ENCODE data around the gene CAB39L. TPM values are rescaled to one million over a fixed set of nuclear protein-coding genes. Genes with fewer than 3 reads are reported as not detected.

Gene CAB39L
- total RNA-seq, 1 donor from 2014 or later, result 13.2 TPM

DNA sequence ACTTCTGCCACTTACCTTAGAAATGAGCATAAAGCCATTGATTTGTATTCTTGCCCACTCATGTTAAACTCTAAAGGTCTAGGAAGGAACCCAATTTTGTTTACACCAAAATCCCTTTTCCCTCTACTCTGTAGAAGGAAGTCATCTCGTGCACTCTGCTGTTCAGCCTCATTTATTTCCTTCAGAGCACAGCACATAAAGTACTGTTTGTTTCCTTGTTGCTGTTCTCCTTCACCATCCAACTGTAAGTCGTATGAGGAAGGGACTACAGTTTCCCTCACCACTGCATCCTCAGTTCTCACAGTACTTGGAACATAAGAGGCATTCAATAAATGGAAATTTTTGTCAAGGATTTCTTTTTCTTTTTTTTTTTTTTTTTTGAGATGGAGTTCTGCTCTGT is 171.6 kb downstream of the CAB39L start:
- Histone ChIP-seq H3K36me3 (ENCODE audit: insufficient read depth, low read length) (no peaks in the 10 kb centered on the region), H3K4me1 (ENCODE audit: insufficient read depth, low read length) (no peaks in the 10 kb centered on the region), H3K4me3 (ENCODE audit: insufficient read depth, low read depth, low read length) (no peak overlapping the region), H3K27me3 (ENCODE audit: insufficient read depth, low read length) (no peaks in the 10 kb centered on the region), H3K79me2 (ENCODE audit: insufficient read depth, low read length) (no peaks in the 10 kb centered on the region), H3K4me2 (ENCODE audit: low read length) (no peak overlapping the region), H4K20me1 (ENCODE audit: insufficient read depth, low read length) (no peaks in the 10 kb centered on the region), H3K9ac (ENCODE audit: low read length) (no peak overlapping the region), H2AFZ (ENCODE audit: low read depth, low read length) (no peak overlapping the region), H3K27ac (ENCODE audit: low read depth, low read length) (no peak overlapping the region), H3K9me3 (ENCODE audit: insufficient read depth, low read depth, low read length) (no peaks in the 10 kb centered on the region)
- FAIRE-seq, result no peak
- no peak overlapping the region for H3K4me3 Mint-ChIP-seq (ENCODE audit: unreplicated experiment)
- no peaks in the 10 kb centered on the region for H3K4me1 Mint-ChIP-seq (ENCODE audit: low read depth, unreplicated experiment)
- no peak for TF ChIP-seq EZH2 (IDR thresholded peaks at IDR 0.05; ENCODE audit: insufficient read depth, low read length)
- H3K27ac Mint-ChIP-seq (ENCODE audit: unreplicated experiment), result no peak overlapping the region
- no peaks in the 10 kb centered on the region for H3K9me3 Mint-ChIP-seq (ENCODE audit: unreplicated experiment)
- peaks cover 5% of the 10 kb centered on the region for H3K36me3 Mint-ChIP-seq (ENCODE audit: low read depth, unreplicated experiment)
- no peaks in the 10 kb centered on the region for H3K27me3 Mint-ChIP-seq (ENCODE audit: low read depth, unreplicated experiment)
- no peak for DNase-seq (ENCODE audit: low read depth)

DNA sequence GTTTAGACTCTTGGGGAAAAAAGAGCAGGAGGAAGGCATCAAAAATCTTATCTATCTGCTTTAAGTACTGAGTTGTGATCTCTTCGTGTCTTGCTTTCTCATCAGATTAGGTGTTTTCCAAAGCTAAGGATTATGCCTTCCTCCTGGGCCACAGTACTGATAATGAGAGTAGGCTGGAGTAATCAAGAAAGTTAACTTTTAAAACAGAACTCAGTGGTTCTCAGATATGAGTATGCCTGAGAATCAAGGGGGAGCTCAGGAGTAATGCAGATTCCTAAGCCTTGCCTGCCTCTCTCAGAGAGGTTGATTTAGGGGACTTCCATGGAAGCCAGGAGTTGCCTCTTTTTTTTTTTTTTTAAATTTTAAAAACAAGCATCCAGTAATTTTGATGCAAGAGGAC is 172.6 kb downstream of the CAB39L start:
- no peaks in the 10 kb centered on the region for H4K20me1 ChIP-seq (ENCODE audit: insufficient read depth, low read length)
- no peak overlapping the region for H3K4me3 ChIP-seq (ENCODE audit: insufficient read depth, low read depth, low read length)
- H3K36me3 ChIP-seq (ENCODE audit: insufficient read depth, low read length), result no peaks in the 10 kb centered on the region
- H3K9me3 ChIP-seq (ENCODE audit: insufficient read depth, low read depth, low read length), result no peaks in the 10 kb centered on the region
- no peaks in the 10 kb centered on the region for H3K9me3 Mint-ChIP-seq (ENCODE audit: unreplicated experiment)
- TF ChIP-seq EZH2 (IDR thresholded peaks at IDR 0.05; ENCODE audit: insufficient read depth, low read length), result no peak
- TF ChIP-seq, protein P1, sequence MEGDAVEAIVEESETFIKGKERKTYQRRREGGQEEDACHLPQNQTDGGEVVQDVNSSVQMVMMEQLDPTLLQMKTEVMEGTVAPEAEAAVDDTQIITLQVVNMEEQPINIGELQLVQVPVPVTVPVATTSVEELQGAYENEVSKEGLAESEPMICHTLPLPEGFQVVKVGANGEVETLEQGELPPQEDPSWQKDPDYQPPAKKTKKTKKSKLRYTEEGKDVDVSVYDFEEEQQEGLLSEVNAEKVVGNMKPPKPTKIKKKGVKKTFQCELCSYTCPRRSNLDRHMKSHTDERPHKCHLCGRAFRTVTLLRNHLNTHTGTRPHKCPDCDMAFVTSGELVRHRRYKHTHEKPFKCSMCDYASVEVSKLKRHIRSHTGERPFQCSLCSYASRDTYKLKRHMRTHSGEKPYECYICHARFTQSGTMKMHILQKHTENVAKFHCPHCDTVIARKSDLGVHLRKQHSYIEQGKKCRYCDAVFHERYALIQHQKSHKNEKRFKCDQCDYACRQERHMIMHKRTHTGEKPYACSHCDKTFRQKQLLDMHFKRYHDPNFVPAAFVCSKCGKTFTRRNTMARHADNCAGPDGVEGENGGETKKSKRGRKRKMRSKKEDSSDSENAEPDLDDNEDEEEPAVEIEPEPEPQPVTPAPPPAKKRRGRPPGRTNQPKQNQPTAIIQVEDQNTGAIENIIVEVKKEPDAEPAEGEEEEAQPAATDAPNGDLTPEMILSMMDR (IDR thresholded peaks at IDR 0.05; ENCODE audit: insufficient read depth, low read depth, low read length), result no peak
- H3K27ac Mint-ChIP-seq (ENCODE audit: unreplicated experiment), result no peak overlapping the region
- no peak overlapping the region for H2AFZ ChIP-seq (ENCODE audit: low read depth, low read length)
- H3K79me2 ChIP-seq (ENCODE audit: insufficient read depth, low read length), result no peaks in the 10 kb centered on the region
- H3K27me3 Mint-ChIP-seq (ENCODE audit: low read depth, unreplicated experiment), result no peaks in the 10 kb centered on the region
- no peaks in the 10 kb centered on the region for H3K27me3 ChIP-seq (ENCODE audit: insufficient read depth, low read length)
- H3K27ac ChIP-seq (ENCODE audit: low read depth, low read length), result no peak overlapping the region
- H3K4me1 ChIP-seq (ENCODE audit: insufficient read depth, low read length), result no peaks in the 10 kb centered on the region
- H3K9ac ChIP-seq (ENCODE audit: low read length), result no peak overlapping the region
- H3K4me3 Mint-ChIP-seq (ENCODE audit: unreplicated experiment), result no peak overlapping the region
- H3K4me1 Mint-ChIP-seq (ENCODE audit: low read depth, unreplicated experiment), result no peaks in the 10 kb centered on the region
- no peak overlapping the region for H3K4me2 ChIP-seq (ENCODE audit: low read length)
- peaks cover 5% of the 10 kb centered on the region for H3K36me3 Mint-ChIP-seq (ENCODE audit: low read depth, unreplicated experiment)
- DNase-seq (ENCODE audit: low read depth) (no peak), FAIRE-seq (no peak)

DNA sequence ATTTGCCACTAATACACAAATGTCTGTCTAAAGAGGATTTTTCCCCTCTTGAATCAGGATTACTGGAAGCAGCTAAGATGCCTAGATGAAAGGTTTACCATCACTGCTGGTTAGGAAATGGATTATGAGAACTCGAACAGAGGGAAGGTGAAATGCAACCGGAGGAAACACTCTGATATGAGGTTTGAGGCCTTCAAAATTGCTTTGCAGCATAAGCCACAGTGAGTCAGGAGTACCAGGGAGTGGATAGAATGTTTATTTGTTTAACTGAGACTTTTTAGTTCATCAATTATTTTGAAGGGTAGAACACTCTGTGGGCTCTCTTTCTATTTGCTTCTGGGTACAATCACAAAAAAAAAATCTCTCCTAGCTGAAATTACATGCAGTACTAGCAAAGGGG is 178.0 kb downstream of the CAB39L start:
- Histone ChIP-seq H3K36me3 (ENCODE audit: insufficient read depth, low read length) (no peaks in the 10 kb centered on the region), H3K27ac (ENCODE audit: low read depth, low read length) (no peak overlapping the region), H3K4me3 (ENCODE audit: insufficient read depth, low read depth, low read length) (no peak overlapping the region), H3K79me2 (ENCODE audit: insufficient read depth, low read length) (no peaks in the 10 kb centered on the region), H2AFZ (ENCODE audit: low read depth, low read length) (no peak overlapping the region), H3K9ac (ENCODE audit: low read length) (no peak overlapping the region), H3K4me2 (ENCODE audit: low read length) (no peak overlapping the region), H3K4me1 (ENCODE audit: insufficient read depth, low read length) (no peaks in the 10 kb centered on the region), H4K20me1 (ENCODE audit: insufficient read depth, low read length) (no peaks in the 10 kb centered on the region), H3K9me3 (ENCODE audit: insufficient read depth, low read depth, low read length) (no peaks in the 10 kb centered on the region), H3K27me3 (ENCODE audit: insufficient read depth, low read length) (no peaks in the 10 kb centered on the region)
- Mint-ChIP-seq H3K9me3 (ENCODE audit: unreplicated experiment) (no peaks in the 10 kb centered on the region), H3K4me1 (ENCODE audit: low read depth, unreplicated experiment) (peaks cover 2% of the 10 kb centered on the region), H3K27me3 (ENCODE audit: low read depth, unreplicated experiment) (no peaks in the 10 kb centered on the region), H3K36me3 (ENCODE audit: low read depth, unreplicated experiment) (peaks cover 14% of the 10 kb centered on the region), H3K27ac (ENCODE audit: unreplicated experiment) (no peak overlapping the region), H3K4me3 (ENCODE audit: unreplicated experiment) (no peak overlapping the region)
- FAIRE-seq, result no peak
- TF ChIP-seq, protein P1 (IDR thresholded peaks at IDR 0.05; ENCODE audit: insufficient read depth, low read depth, low read length), result no peak
- no peak for TF ChIP-seq EZH2 (IDR thresholded peaks at IDR 0.05; ENCODE audit: insufficient read depth, low read length)
- peak; percentile 75 for DNase-seq (ENCODE audit: low read depth)

All from astrocyte (in vitro differentiated cells and primary cell).